ACC112 (cell line): Measurements from ENCODE around the gene GLP1R.

ENCODE experiments used
- H2AFZ ChIP-seq: fragments of 200-600 bp; sonication (generic); one replicate; pipeline ENCODE4 v1.6.0; 2017; ENCODE audit warnings: antibody characterized with exemption, low read length; ENCODE audit not compliant: unreplicated experiment
- H3K27ac ChIP-seq: fragments of 200-600 bp; sonication (generic); 2 replicates; pipeline ENCODE4 v1.5.1; 2014; ENCODE audit warnings: low read depth, mild to moderate bottlenecking, antibody characterized with exemption, low read length, moderate library complexity
- H3K27me3 ChIP-seq: fragments of 200-600 bp; sonication (generic); 2 replicates; pipeline ENCODE4 v1.6.1; 2014; ENCODE audit warnings: mild to moderate bottlenecking, antibody characterized with exemption, low read length, moderate library complexity, mixed read lengths; ENCODE audit not compliant: insufficient read depth
- H3K36me3 ChIP-seq: fragments of 200-600 bp; sonication (generic); 2 replicates; pipeline ENCODE4 v1.6.1; 2016; ENCODE audit warnings: mild to moderate bottlenecking, antibody characterized with exemption, low read length, moderate library complexity, mixed read lengths; ENCODE audit not compliant: insufficient read depth
- H3K4me1 ChIP-seq: fragments of 200-600 bp; sonication (generic); one replicate; pipeline ENCODE4 v1.6.1; 2016; ENCODE audit warnings: low read length, mixed read lengths; ENCODE audit not compliant: insufficient read depth, unreplicated experiment, control insufficient read depth
- H3K4me3 ChIP-seq: fragments of 200-600 bp; sonication (generic); 2 replicates; pipeline ENCODE4 v1.5.1; 2014; ENCODE audit warnings: mild to moderate bottlenecking, low read depth, low read length
- H3K79me2 ChIP-seq: fragments of 200-600 bp; sonication (generic); one replicate; pipeline ENCODE4 v1.6.0; 2016; ENCODE audit warnings: low read length; ENCODE audit not compliant: control insufficient read depth, unreplicated experiment, insufficient read depth

Gene GLP1R

DNA sequence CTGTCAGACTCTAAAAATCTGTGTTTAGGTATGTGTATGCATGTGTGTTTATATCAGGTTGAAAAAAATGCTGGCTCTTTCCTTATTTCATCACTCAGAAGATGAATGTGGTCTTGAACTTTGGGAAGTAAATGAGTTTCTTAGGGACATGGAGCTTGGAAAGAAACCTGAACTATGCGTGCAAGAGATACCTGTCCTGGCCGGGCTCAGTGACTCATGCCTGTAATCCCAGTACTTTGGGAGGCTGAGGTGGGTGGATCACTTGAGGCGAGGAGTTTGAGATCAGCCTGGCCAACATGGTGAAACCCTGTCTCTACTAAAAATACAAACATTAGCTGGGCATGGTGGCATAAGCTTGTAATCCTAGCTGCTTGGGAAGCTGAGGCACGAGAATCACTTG lies 4.4 kb upstream of the GLP1R start:
- no peaks in the 10 kb centered on the region for H3K79me2 ChIP-seq
- no peaks in the 10 kb centered on the region for H3K4me1 ChIP-seq
- H3K4me3 ChIP-seq, result no peak overlapping the region
- no peaks in the 10 kb centered on the region for H3K36me3 ChIP-seq
- H3K27me3 ChIP-seq, result peaks cover 48% of the 10 kb centered on the region
- H3K27ac ChIP-seq, result no peak overlapping the region
- H2AFZ ChIP-seq, result no peak overlapping the region

- Histone ChIP-seq H2AFZ (no peak overlapping the region), H3K4me3 (no peak overlapping the region), H3K36me3 (no peaks in the 10 kb centered on the region)
These were observed 900 bp upstream of the GLP1R start for GRCh38 chr6:39047434-39048327.

GRCh38 chr6:39049575-39050283 lies 1.1 kb downstream of the GLP1R start:
- no peak overlapping the region for H3K4me3 ChIP-seq

More at GRCh38 chr6:39047434-39048327, 900 bp upstream of the GLP1R start:
- Histone ChIP-seq H3K27me3 (peaks cover 63% of the 10 kb centered on the region), H3K27ac (no peak overlapping the region), H3K4me1 (no peaks in the 10 kb centered on the region), H3K79me2 (no peaks in the 10 kb centered on the region)

GRCh38 chr6:39050453-39051112 lies 2.0 kb downstream of the GLP1R start:
- H3K4me1 ChIP-seq, result no peaks in the 10 kb centered on the region
- H3K79me2 ChIP-seq, result no peaks in the 10 kb centered on the region
- H3K4me3 ChIP-seq, result no peak overlapping the region
- peaks cover 76% of the 10 kb centered on the region for H3K27me3 ChIP-seq
- no peaks in the 10 kb centered on the region for H3K36me3 ChIP-seq
- no peak overlapping the region for H2AFZ ChIP-seq
- no peak overlapping the region for H3K27ac ChIP-seq

More at GRCh38 chr6:39049575-39050283, 1.1 kb downstream of the GLP1R start:
- peaks cover 73% of the 10 kb centered on the region for H3K27me3 ChIP-seq
- no peaks in the 10 kb centered on the region for H3K36me3 ChIP-seq
- no peaks in the 10 kb centered on the region for H3K4me1 ChIP-seq
- H2AFZ ChIP-seq, result no peak overlapping the region
- no peak overlapping the region for H3K27ac ChIP-seq
- H3K79me2 ChIP-seq, result no peaks in the 10 kb centered on the region

- Histone ChIP-seq H3K4me1 (no peaks in the 10 kb centered on the region), H3K36me3 (no peaks in the 10 kb centered on the region), H3K27me3 (peaks cover 73% of the 10 kb centered on the region)
These were observed 3.0 kb downstream of the GLP1R start for GRCh38 chr6:39051399-39052122.

DNA sequence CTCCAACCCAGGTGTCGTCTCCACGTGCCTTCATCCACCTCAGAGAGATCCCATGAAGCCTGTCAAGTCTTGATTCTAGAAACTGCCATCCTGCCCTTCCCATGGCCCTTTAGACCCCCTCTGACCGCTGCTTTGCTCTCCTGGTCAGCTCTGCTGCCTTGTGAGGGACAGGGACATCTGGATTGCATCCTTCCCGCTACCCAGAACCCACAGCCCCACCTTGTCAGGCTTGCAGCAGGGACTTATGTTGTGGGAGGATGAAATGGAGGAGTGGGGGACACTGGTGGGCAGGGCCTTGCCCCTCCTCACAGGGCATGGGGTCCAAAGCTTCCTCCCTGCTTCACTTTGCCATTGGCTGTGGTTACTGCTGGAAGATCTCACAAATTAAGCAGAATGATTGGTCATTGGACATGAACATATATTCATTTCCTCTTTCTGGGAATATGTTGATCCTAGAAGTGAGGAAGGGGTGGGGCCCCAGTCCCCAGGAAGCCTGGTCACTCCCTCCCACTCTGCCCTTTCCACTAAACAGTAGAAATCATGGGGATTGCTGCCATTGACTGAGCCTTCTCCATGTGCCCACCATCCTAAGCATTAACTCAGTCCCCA lies 4.5 kb downstream of the GLP1R start:
- peaks cover 57% of the 10 kb centered on the region for H3K27me3 ChIP-seq
- H3K36me3 ChIP-seq, result no peaks in the 10 kb centered on the region
- H3K4me1 ChIP-seq, result no peaks in the 10 kb centered on the region
- no peaks in the 10 kb centered on the region for H3K79me2 ChIP-seq
- H3K27ac ChIP-seq, result no peak overlapping the region
- H2AFZ ChIP-seq, result no peak overlapping the region
- no peak overlapping the region for H3K4me3 ChIP-seq

More at GRCh38 chr6:39051399-39052122, 3.0 kb downstream of the GLP1R start:
- Histone ChIP-seq H2AFZ (no peak overlapping the region), H3K79me2 (no peaks in the 10 kb centered on the region), H3K4me3 (no peak overlapping the region), H3K27ac (no peak overlapping the region)

- Histone ChIP-seq H3K27ac (no peak overlapping the region), H3K4me1 (no peaks in the 10 kb centered on the region), H3K79me2 (no peaks in the 10 kb centered on the region), H3K36me3 (no peaks in the 10 kb centered on the region), H2AFZ (no peak overlapping the region), H3K4me3 (no peak overlapping the region), H3K27me3 (peaks cover 54% of the 10 kb centered on the region)
These were observed 5.4 kb downstream of the GLP1R start for GRCh38 chr6:39053854-39054576.

GRCh38 chr6:39054577-39055142 lies 6.1 kb downstream of the GLP1R start:
- no peaks in the 10 kb centered on the region for H3K4me1 ChIP-seq
- H3K79me2 ChIP-seq, result no peaks in the 10 kb centered on the region
- H3K4me3 ChIP-seq, result no peak overlapping the region
- peaks cover 53% of the 10 kb centered on the region for H3K27me3 ChIP-seq
- H3K36me3 ChIP-seq, result no peaks in the 10 kb centered on the region
- no peak overlapping the region for H3K27ac ChIP-seq
- H2AFZ ChIP-seq, result no peak overlapping the region

- Histone ChIP-seq H3K4me3 (no peak overlapping the region), H3K79me2 (no peaks in the 10 kb centered on the region), H3K27me3 (peaks cover 49% of the 10 kb centered on the region), H3K27ac (no peak overlapping the region), H3K36me3 (no peaks in the 10 kb centered on the region), H2AFZ (no peak overlapping the region), H3K4me1 (no peaks in the 10 kb centered on the region)
These were observed 7.1 kb downstream of the GLP1R start for GRCh38 chr6:39055661-39056060.
